Epithelial cell of esophagus (primary cell): ENCODE data around the gene REPS1.
"Not testable (repeated sequence)": the region's sequence is repeated elsewhere in the genome, so short reads cannot be mapped to it uniquely, and the experiment has no call there.

Experiments used
- DNase-seq: peaks from one replicate; pipeline ENCODE4 v3.0.0; 2010; ENCODE audit warnings: low read depth
- H3K4me3 ChIP-seq: 2 replicates; pipeline ENCODE4 v1.5.1; 2011; ENCODE audit warnings: mild to moderate bottlenecking, low read length, control low read depth
- CTCF ChIP-seq: IDR thresholded peaks from 2 replicates; pipeline ENCODE4 v1.5.1; 2011; ENCODE audit warnings: low read depth, mild to moderate bottlenecking, low read length, control low read depth, inconsistent platforms; ENCODE audit not compliant: insufficient read depth; ENCODE audit errors: missing control alignments

Gene REPS1

GRCh38 chr6:139028215-139028657, 40.2 kb upstream of the REPS1 start:
- TF ChIP-seq CTCF = no peak
- H3K4me3 ChIP-seq = peak overlapping the region; percentile 80
- DNase-seq = peak; percentile 87

GRCh38 chr6:139027620-139028182, 39.6 kb upstream of the REPS1 start:
- no peak for TF ChIP-seq CTCF
- H3K4me3 ChIP-seq = peak overlapping the region; percentile 80
- peak; percentile 43 for DNase-seq

- not testable (repeated sequence) for H3K4me3 ChIP-seq, DNase-seq
Measured at GRCh38 chr6:139025416-139025815, 37.4 kb upstream of the REPS1 start.

- no peak for DNase-seq
- no peak for TF ChIP-seq CTCF
- no peak overlapping the region for H3K4me3 ChIP-seq
Measured at GRCh38 chr6:139020689-139021088, 32.6 kb upstream of the REPS1 start.

GRCh38 chr6:139019722-139020121, 31.7 kb upstream of the REPS1 start:
- no peak overlapping the region for H3K4me3 ChIP-seq
- TF ChIP-seq CTCF = no peak
- DNase-seq = no peak

- TF ChIP-seq CTCF = no peak
Measured at GRCh38 chr6:139017227-139017626, 29.2 kb upstream of the REPS1 start.

GRCh38 chr6:139016337-139017213, 28.5 kb upstream of the REPS1 start:
- no peak for DNase-seq
- TF ChIP-seq CTCF = no peak
- H3K4me3 ChIP-seq = no peak overlapping the region

More at GRCh38 chr6:139017227-139017626, 29.2 kb upstream of the REPS1 start:
- no peak for DNase-seq
- H3K4me3 ChIP-seq = no peak overlapping the region
